Astrocyte (in vitro differentiated cells and primary cell): ENCODE data around the gene INKA1. TPM values are rescaled to one million over a fixed set of nuclear protein-coding genes. Genes with fewer than 3 reads are reported as not detected.
A peak's percentile ranks its signal among the peaks of the same experiment; 100 is the strongest.

Experiments
- DNase-seq: peaks from one replicate; pipeline ENCODE4 v3.0.0-alpha.2; 2010; ENCODE audit warnings: low read depth
- FAIRE-seq: peaks from 2 replicates; lab custom pipeline; 2011; peaks lifted over from hg19 to GRCh38; lab: Jason Lieb, UNC
- H2AFZ ChIP-seq: 2 replicates; pipeline ENCODE4 v1.6.0; 2012; ENCODE audit warnings: low read depth, low read length, inconsistent platforms
- H3K27ac ChIP-seq: 2 replicates; pipeline ENCODE4 v1.5.1; 2011; ENCODE audit warnings: low read depth, low read length, inconsistent platforms
- H3K27me3 ChIP-seq: 2 replicates; pipeline ENCODE4 v1.6.0; 2011; ENCODE audit warnings: low read length, inconsistent platforms; ENCODE audit not compliant: insufficient read depth
- H3K36me3 ChIP-seq: 2 replicates; pipeline ENCODE4 v1.5.1; 2011; ENCODE audit warnings: low read length, inconsistent platforms; ENCODE audit not compliant: insufficient read depth
- H3K4me1 ChIP-seq: 2 replicates; pipeline ENCODE4 v1.5.1; 2011; ENCODE audit warnings: low read length, inconsistent platforms; ENCODE audit not compliant: insufficient read depth
- H3K4me2 ChIP-seq: 2 replicates; pipeline ENCODE4 v1.6.0; 2012; ENCODE audit warnings: low read length, inconsistent platforms
- H3K4me3 ChIP-seq: 2 replicates; pipeline ENCODE4 v1.5.1; 2011; ENCODE audit warnings: low read depth, mild to moderate bottlenecking, low read length, inconsistent platforms; ENCODE audit not compliant: insufficient read depth
- H3K79me2 ChIP-seq: 2 replicates; pipeline ENCODE4 v1.6.0; 2012; ENCODE audit warnings: mild to moderate bottlenecking, low read length, inconsistent platforms; ENCODE audit not compliant: insufficient read depth
- H3K9ac ChIP-seq: 2 replicates; pipeline ENCODE4 v1.6.0; 2012; ENCODE audit warnings: mild to moderate bottlenecking, low read length, inconsistent platforms
- H3K9me3 ChIP-seq: 2 replicates; pipeline ENCODE4 v1.5.1; 2012; ENCODE audit warnings: low read depth, mild to moderate bottlenecking, low read length, inconsistent platforms; ENCODE audit not compliant: insufficient read depth
- H4K20me1 ChIP-seq: 2 replicates; pipeline ENCODE4 v1.6.0; 2012; ENCODE audit warnings: low read length, inconsistent platforms; ENCODE audit not compliant: insufficient read depth
- H3K27ac Mint-ChIP-seq: one replicate; pipeline ENCODE4 v1.8.0; 2021; ENCODE audit warnings: mild to moderate bottlenecking, mixed read lengths; ENCODE audit not compliant: unreplicated experiment
- H3K27me3 Mint-ChIP-seq: one replicate; pipeline ENCODE4 v1.8.0; 2021; ENCODE audit warnings: low read depth, mixed read lengths; ENCODE audit not compliant: unreplicated experiment
- H3K36me3 Mint-ChIP-seq: one replicate; pipeline ENCODE4 v1.8.0; 2021; ENCODE audit warnings: low read depth, mixed read lengths; ENCODE audit not compliant: unreplicated experiment
- H3K4me1 Mint-ChIP-seq: one replicate; pipeline ENCODE4 v1.8.0; 2021; ENCODE audit warnings: low read depth, mixed read lengths; ENCODE audit not compliant: unreplicated experiment
- H3K4me3 Mint-ChIP-seq: one replicate; pipeline ENCODE4 v1.8.0; 2021; ENCODE audit warnings: mild to moderate bottlenecking, moderate library complexity, mixed read lengths; ENCODE audit not compliant: unreplicated experiment
- H3K9me3 Mint-ChIP-seq: one replicate; pipeline ENCODE4 v1.8.0; 2021; ENCODE audit warnings: mild to moderate bottlenecking, mixed read lengths; ENCODE audit not compliant: unreplicated experiment
- EZH2 ChIP-seq: IDR thresholded peaks from 2 replicates; pipeline ENCODE4 v1.6.1; 2012; ENCODE audit warnings: mild to moderate bottlenecking, low read length, inconsistent platforms; ENCODE audit not compliant: insufficient read depth
- total RNA-seq: library from RNA; stranded (reverse); gene quantifications from 2 replicates; pipeline ENCODE4 v1.2.1, GENCODE V29; 2021
- TF ChIP-seq, protein P1 (sequence below): IDR thresholded peaks from 2 replicates; pipeline ENCODE4 v1.5.1; 2011; ENCODE audit warnings: low read depth, mild to moderate bottlenecking, inconsistent platforms, low read length, moderate library complexity; ENCODE audit not compliant: insufficient read depth

INKA1 gene
- total RNA-seq, 1 donor from 2014 or later, result 2.7 TPM

DNA sequence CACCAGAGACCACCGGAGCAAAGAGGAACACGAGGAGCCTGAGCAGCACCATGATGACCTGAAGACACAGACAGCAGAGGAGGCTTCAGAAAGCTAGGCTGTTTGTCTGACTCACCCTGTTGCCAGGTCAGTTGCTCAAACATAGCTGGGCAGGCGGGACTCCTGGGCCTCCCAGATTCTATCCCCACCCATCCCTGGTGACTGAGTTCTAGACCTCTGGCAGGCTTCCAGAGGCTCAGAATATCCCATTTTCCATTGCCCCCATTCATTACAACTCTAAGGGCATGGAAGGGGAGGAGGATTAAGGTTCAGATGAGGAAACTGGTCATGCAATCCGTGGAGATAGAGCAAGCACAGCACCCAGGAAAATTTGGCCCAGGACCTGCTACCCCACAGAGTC is 3.3 kb upstream of the INKA1 start, which contains the start of gene CDHR4:
Gene CDHR4 (minus strand): TSS at position 113 of the 400 bp plus-strand sequence. CDS start 61 bp downstream, at position 52.
- peaks cover 12% of the 10 kb centered on the region for H3K4me1 ChIP-seq
- Mint-ChIP-seq H3K4me1 (no peaks in the 10 kb centered on the region), H3K27ac (peak within 1 kb of the TSS; percentile 47), H3K9me3 (peaks cover 3% of the 10 kb centered on the region), H3K4me3 (peak within 1 kb of the TSS; percentile 41), H3K27me3 (peaks cover 22% of the 10 kb centered on the region), H3K36me3 (peaks cover 2% of the 10 kb centered on the region)
- no peaks in the 10 kb centered on the region for H4K20me1 ChIP-seq
- no peaks in the 10 kb centered on the region for H3K27me3 ChIP-seq
- FAIRE-seq (peak; percentile 86), DNase-seq (peak; percentile 23)
- H2AFZ ChIP-seq, result no peak within 1 kb of the TSS
- no peaks in the 10 kb centered on the region for H3K79me2 ChIP-seq
- H3K9ac ChIP-seq, result no peak within 1 kb of the TSS
- H3K9me3 ChIP-seq, result no peaks in the 10 kb centered on the region
- no peak for TF ChIP-seq EZH2
- TF ChIP-seq, protein P1, sequence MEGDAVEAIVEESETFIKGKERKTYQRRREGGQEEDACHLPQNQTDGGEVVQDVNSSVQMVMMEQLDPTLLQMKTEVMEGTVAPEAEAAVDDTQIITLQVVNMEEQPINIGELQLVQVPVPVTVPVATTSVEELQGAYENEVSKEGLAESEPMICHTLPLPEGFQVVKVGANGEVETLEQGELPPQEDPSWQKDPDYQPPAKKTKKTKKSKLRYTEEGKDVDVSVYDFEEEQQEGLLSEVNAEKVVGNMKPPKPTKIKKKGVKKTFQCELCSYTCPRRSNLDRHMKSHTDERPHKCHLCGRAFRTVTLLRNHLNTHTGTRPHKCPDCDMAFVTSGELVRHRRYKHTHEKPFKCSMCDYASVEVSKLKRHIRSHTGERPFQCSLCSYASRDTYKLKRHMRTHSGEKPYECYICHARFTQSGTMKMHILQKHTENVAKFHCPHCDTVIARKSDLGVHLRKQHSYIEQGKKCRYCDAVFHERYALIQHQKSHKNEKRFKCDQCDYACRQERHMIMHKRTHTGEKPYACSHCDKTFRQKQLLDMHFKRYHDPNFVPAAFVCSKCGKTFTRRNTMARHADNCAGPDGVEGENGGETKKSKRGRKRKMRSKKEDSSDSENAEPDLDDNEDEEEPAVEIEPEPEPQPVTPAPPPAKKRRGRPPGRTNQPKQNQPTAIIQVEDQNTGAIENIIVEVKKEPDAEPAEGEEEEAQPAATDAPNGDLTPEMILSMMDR, result no peak
- H3K4me2 ChIP-seq, result no peak within 1 kb of the TSS
- no peak within 1 kb of the TSS for H3K4me3 ChIP-seq
- H3K36me3 ChIP-seq, result no peaks in the 10 kb centered on the region
- no peak within 1 kb of the TSS for H3K27ac ChIP-seq

DNA sequence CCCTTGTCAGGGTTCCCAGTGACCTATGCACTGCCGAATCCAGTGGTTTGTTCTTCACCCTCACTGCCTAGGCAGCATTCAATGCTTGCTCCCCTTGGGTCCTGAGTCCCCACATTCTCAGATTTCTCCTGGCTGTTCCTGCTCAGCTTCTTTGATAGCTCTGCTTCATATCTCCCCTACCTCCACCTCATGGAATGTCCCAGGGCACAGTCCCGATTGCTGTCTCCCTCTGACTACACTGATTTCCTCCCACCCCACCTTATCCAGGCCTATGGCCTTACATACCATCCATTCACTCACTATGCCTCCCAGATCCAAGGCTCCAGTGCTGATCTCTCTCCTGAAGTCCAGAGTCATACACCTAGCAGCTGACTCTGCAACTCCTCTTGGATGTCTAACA is 1.9 kb upstream of the INKA1 start:
- FAIRE-seq (no peak), DNase-seq (no peak)
- Mint-ChIP-seq H3K36me3 (peaks cover 2% of the 10 kb centered on the region), H3K4me1 (peaks cover 7% of the 10 kb centered on the region), H3K27ac (no peak overlapping the region), H3K9me3 (peaks cover 3% of the 10 kb centered on the region), H3K27me3 (peaks cover 22% of the 10 kb centered on the region), H3K4me3 (peak overlapping the region; percentile 50)
- TF ChIP-seq EZH2, result no peak
- TF ChIP-seq, protein P1, result no peak
- Histone ChIP-seq H3K4me2 (no peak overlapping the region), H3K4me1 (peaks cover 22% of the 10 kb centered on the region), H3K4me3 (no peak overlapping the region), H3K27me3 (no peaks in the 10 kb centered on the region), H3K9me3 (no peaks in the 10 kb centered on the region), H3K79me2 (no peaks in the 10 kb centered on the region), H4K20me1 (peaks cover 3% of the 10 kb centered on the region), H2AFZ (no peak overlapping the region), H3K9ac (no peak overlapping the region), H3K27ac (no peak overlapping the region), H3K36me3 (no peaks in the 10 kb centered on the region)

DNA sequence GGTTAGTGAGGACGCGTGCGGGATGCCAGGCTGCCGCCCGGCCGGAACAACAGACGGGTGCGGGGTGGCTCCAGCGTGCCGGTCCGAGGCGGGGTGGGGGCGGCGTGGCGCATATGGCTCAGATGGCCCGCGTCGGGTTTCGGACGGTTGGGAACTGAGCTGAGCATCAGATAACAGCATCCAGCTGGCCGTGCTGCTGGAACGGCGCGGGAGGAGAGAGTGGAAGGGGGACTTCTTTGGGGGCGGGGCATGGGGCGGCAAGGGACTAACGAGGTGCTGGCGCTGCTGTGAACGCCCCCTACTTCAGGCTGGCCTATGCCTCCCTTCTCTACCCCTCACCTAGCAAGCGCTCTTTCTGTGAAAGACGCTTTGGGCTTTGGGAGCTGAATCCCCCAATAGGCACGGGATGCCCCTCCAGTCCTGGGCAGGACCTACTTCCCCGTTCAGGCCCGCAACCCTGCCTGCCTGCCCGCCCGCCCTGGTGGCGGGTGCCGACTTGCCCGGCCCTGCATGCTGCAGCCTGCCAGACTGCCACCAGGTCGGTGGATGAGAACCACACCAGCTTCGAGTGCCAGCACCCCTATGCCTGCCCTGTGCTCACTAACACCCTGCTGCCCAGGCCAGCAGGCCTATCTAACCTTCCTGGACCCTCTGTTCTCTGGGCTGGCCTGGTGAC is 542 bp downstream of the INKA1 start:
- Histone ChIP-seq H3K9me3 (no peaks in the 10 kb centered on the region), H3K36me3 (no peaks in the 10 kb centered on the region), H2AFZ (peak overlapping the region; percentile 97), H3K4me1 (peaks cover 25% of the 10 kb centered on the region), H3K4me3 (peak overlapping the region; percentile 94), H3K4me2 (peak overlapping the region; percentile 100), H3K79me2 (no peaks in the 10 kb centered on the region), H3K27me3 (no peaks in the 10 kb centered on the region), H3K27ac (peak overlapping the region; percentile 41), H3K9ac (peak overlapping the region; percentile 85), H4K20me1 (peaks cover 3% of the 10 kb centered on the region)
- Mint-ChIP-seq H3K36me3 (no peaks in the 10 kb centered on the region), H3K4me1 (peaks cover 22% of the 10 kb centered on the region), H3K9me3 (peaks cover 3% of the 10 kb centered on the region), H3K27me3 (peaks cover 18% of the 10 kb centered on the region), H3K4me3 (peak overlapping the region; percentile 78), H3K27ac (no peak overlapping the region)
- DNase-seq, result peak; percentile 12
- no peak for TF ChIP-seq EZH2
- TF ChIP-seq, protein P1, result no peak
- no peak for FAIRE-seq
